Stimulated activated CD4-positive, alpha-beta T cell treated with anti-CD3 and anti-CD28 coated beads, Interleukin-2, amount 100 ng/mL, for 4 hours (primary cell): ENCODE measurements around the gene RNPS1.

Experiments
- DNase-seq: peaks from one replicate; pipeline ENCODE4 v3.0.0-alpha.2; 2020; ENCODE audit warnings: low read depth

RNPS1 gene

DNA sequence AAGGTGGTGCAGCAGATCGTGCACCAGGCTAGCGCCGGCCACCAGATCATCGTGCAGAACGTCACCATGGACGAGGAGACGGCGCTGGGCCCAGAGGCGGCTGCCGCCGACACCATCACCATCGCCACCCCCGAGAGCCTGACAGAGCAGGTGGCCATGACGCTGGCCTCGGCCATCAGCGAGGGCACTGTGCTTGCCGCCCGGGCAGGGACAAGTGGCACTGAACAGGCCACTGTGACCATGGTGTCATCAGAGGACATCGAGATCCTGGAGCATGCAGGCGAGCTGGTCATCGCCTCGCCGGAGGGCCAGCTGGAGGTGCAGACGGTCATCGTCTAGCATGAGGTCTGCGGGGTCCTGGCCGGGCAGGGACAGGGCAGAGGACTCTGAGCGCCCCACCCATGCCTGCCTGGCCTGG lies 32.7 kb downstream of the RNPS1 start:
- DNase-seq: no peak

DNA sequence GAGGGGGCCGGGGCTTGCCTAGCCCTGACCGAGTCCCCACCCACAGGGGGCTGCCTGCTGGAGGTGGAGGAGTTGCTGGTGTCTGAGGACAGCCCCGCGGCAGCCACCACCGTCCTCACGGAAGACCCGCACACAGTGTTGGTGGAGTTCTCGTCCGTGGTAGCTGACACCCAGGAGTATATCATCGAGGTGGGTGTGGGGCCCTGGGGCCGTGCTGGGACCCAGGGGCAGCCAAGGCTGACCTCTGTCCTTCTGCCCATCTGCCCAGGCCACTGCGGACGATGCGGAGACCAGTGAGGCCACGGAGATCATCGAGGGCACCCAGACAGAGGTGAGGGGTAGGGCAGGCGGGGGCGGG lies 33.1 kb downstream of the RNPS1 start:
- no peak for DNase-seq

DNA sequence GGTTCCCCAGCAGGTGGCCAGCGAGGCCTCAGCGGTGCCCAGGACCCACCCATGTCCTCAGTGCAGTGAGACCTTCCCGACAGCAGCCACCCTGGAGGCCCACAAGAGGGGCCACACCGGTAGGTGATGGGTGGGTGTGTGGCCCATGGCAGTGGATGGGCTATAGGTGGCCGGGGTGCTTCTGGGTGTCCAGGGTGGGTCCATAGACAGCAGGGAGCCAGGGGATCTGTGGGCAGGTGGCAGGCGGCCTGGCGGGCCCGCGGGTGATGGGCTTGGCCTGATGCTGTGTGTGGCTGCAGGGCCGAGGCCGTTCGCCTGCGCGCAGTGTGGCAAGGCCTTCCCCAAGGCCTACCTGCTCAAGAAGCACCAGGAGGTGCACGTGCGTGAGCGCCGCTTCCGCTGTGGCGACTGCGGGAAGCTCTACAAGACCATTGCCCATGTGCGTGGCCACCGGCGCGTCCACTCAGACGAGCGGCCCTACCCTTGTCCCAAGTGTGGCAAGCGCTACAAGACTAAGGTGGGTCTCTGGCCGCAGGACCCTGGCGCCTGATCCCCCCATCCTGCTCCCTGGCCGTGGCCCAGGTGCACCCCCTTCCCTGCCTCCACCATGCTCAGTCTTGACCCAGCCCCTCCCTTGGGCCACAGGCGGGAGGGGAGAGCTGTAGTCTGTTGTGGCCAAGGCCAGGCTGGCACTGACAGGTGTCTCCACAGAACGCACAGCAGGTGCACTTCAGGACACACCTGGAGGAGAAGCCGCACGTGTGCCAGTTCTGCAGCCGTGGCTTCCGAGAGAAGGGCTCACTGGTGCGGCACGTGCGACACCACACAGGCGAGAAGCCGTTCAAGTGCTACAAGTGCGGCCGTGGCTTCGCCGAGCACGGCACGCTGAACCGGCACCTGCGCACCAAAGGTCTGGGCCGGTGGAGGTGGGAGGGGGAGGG lies 33.8 kb downstream of the RNPS1 start:
- no peak for DNase-seq

DNA sequence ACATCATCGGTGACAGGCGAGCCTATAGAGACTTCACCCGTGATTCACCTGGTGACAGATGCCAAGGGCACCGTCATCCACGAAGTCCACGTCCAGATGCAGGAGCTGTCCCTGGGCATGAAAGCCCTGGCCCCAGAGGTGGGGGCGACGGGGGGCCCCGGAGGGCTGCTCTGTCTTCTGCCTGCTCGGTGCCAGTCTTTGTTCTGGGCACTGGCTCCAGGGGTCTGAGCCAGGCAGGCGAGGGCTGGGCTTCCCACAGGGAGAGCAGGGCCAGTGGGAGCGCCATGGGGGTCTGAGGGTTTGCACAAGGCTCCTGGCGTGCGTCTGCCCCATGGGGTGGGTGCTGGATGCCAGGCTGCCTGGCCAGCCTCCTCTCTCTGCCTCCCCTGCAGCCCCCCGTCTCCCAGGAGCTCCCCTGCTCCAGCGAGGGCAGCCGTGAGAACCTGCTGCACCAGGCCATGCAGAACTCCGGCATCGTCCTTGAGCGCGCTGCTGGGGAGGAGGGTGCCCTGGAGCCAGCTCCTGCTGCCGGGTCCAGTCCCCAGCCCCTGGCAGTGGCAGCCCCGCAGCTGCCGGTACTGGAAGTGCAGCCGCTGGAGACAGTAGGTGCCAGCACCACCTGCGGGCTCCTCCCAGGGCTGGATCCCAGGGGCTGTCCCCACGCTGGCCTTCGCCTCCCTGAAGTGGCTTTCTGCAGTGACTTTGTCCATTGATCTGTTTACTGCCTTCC lies 34.7 kb downstream of the RNPS1 start:
- no peak for DNase-seq

DNA sequence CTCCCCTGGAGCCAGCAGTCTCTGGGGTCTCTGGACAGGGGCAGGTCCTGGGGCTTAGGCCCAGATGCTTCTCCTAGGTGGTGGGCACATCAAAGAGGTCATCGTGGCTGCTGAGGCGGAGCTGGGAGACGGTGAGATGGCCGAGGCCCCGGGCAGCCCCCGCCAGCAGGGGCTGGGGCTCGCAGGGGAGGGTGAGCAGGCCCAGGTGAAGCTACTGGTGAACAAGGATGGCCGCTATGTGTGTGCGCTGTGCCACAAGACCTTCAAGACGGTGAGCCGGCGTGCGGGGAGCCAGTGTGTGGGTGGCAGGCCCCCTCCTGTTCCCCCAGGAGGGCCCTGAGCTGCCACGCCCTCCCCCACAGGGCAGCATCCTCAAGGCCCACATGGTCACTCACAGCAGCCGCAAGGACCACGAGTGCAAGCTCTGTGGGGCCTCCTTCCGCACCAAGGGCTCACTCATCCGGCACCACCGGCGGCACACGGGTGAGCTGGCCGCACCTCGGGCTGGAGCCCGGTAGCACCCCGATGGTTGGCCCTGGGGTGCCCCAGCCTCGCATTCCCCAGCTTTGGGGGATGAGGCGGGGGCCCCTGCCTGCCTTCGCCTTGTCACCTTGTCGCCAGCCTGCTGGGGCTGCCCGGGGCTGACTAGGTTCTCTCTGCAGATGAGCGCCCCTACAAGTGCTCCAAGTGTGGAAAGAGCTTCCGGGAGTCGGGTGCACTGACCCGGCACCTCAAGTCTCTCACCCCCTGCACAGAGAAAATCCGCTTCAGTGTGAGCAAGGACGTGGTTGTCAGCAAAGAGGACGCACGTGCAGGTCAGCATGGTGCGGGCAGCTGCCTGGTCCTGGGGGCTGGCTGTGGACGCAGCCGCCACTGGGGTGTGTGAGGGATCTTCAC lies 35.6 kb downstream of the RNPS1 start:
- no peak for DNase-seq

DNA sequence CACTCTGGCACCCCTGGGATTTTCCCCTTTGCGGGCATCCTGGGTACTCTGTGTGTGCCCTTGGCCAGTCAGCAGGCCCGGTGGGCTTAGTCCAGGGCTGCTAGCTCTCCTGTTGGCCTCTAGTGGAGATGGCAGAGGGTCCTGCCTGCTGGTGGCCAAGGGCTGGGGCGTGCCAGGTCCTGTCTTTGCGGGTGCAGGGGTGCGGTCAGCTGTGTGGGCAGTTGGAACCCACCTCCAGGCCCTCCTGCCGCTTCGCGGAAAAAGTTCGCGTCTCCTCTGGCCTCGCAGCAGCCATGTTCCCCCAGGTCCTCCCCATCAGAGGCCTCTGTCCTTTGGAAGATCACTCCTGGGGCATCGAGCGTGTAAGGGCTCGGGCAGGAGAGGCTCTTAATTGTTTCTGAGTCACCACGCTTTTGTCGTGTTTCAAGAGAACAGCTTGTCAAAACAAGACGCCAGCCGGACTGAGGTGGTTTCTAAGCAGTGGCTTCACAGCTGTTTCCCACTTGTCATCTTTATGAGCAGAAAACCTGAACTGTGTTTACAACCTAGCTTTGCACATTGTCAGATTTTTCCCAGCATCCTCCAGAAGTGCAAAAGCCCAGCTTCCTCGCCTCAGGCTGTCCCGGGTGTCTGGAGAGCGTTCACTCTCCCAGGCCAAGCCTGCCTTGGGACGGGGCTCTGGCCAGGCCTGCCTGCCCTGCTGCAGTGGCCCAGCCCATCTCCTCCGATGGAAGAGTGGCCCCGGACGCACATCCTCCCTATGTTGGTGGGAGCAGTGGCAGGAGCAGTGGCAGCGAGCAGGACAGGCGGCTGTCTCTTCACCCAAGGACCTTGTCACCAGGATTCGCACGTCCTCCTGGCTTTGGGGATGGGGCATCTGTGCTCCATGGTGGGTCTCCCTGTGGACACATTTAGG lies 36.7 kb downstream of the RNPS1 start:
- no peak for DNase-seq

DNA sequence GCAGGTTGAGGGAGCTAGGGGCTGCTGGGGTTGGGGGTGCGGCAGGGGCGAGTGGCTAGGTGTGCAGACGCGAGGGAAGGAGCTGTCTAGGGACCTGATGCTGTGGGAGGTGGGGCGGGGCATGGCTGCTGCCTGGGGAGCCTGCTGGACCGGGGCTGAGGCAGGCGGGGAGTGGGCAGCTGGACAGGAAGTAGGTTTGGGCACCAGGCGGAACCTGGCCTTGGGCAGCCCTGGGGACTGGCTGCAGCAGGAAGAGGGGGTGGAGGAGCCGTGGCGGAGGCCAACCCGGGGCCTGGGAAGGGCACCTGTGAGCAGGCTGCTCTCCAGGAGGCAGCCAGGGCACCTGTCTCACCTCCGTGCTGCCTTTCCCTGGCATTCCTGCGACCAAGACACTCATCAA lies 37.5 kb downstream of the RNPS1 start:
- DNase-seq: no peak

DNA sequence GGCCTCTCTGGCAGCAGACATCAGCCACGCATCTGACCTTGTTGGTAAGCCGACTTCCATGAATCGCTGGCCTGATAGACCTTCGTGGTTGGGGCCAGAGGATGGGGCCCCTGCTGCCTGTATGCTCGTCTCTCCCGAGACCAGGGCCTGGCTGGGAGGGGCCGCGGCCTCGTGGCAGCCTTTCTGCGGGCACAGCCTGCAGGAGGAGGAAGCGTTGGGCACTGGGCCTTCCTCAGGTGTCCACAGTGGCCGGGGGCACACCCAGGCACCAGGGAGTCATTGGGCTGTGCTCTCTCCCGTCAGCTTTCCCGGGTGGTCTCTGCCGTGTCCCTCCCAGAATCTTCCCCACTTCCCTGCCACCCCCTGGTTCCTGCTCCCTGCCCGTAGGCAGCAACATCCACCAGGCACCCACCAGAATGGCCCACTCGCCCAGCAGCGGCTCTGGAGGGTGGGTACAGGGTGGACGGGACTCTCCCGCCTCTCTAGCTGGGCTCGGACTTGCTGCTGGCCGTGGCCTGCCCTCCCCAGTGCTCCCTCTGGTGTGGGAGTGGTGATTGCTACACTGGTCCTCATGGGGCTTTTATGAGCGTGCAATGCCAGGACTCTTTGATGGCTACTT lies 38.2 kb downstream of the RNPS1 start:
- no peak for DNase-seq

DNA sequence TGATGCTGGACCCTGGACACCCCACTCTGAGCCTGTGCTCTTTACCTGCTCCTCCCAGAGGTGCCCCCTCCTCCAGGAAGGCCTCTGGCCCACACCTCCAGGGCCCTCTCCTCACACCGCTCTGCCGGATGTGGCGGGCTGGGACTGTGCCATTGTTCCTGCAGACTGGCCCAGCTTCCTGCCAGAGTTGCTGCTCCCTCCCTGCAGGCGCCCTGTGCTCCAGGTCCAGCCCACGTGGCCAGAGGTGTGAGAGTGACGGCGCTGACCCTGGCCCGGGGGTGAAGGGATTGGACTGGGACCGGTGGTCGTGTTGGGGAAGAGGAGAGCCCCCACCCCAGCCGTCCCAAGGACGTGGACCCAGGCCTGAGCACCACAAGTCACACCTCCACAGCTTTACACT lies 38.8 kb downstream of the RNPS1 start:
- DNase-seq: no peak

DNA sequence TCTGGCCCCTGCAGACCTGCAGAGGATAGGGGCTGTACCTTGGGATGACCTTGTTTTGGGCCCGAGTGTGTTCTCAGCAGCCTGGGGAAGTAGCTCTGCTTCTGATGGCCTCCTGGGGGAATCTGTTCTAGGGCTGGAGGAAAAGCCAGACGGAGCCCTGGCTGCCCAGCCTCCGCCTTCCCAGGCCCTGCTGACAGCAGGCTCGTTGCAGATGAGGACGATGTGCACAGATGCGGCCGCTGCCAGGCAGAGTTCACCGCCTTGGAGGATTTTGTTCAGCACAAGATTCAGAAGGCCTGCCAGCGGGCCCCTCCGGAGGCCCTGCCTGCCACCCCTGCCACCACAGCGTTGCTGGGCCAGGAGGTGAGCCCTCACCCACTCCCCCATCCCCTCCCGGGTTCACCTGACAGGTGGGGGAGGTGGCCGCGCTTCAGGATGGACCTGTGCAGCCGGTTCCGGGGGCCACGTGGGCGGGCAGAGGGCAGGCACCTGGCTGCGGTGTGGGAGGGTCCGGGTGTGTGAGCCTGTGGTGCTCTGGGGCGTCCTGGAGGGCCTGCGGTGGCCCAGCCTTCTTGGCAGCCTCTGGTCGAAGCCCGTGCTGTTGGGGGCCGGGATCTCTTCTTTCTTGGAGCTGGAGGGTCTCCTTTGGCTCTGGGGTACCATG lies 39.6 kb downstream of the RNPS1 start:
- DNase-seq: no peak

DNA sequence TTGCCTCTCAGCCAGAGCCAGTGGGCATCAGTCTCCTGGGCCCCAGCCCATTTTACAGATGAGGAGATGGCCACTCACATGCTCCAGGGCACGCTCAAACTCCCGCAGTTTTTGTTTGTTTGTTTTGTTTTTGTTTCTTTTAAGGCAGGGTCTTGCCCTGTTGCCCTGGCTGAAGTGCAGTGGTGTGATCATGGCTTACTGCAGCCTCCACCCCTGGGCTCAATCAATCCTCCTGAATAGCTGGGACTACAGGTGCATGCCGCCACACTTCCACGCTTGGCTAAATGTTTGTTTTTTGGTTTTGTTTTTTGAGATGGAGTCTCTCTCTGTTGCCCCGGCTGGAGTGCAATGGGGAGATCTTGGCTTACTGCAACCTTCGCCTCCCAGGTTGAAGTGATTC lies 41.0 kb downstream of the RNPS1 start:
- no peak for DNase-seq

DNA sequence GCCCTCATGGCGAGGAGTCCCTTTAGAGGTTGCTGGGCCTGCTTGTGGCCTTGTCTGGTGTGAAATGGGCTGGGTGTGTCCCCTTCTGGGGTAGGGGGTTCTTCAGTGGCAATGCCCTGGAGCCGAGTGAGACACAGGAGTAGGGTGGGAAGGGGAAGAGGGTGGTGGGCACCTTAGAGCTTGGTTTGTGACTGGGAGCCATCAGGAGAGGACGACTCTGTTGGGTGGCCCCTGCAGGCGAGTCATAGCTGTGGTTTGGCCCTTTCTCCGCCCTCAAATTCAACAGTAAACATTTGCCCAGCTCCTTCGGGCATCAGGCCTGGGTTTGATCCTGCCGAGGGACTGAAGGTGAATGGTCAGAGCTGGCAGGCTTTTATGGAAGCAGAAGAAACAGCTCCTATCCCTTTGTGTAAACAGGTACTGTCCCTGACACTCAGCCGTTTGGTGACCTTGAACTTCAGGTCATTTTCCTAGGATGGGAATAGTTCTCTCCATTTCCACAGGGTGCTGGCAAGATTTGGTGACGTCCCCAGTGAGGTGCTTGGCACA lies 41.6 kb downstream of the RNPS1 start:
- no peak for DNase-seq

DNA sequence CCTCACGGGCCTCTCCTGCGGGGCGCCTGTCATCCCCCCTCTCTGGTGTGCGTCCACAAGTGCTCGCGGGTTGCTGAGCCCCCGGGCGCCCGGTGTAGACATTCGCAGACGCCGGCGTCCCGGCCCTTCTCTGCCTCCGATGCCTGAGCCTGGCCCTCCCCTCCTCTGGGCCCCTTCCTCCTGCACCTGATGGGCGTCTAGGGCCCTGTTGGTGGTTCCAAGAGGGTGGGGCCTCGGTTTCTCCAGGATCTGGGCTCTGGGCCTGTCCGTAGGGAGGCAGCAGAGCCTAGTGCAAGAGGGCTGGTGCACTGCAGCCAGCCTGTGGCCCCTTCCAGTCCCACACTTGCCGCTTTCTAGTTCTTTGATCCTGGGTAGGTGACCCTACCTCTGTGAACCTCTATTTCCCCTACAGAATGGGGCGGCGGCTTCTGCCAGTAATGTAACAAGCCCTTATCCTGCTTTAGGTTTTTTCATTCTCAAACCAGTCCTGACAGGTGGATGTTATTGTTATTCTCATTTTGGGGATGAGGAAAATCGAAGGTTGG lies 43.9 kb downstream of the RNPS1 start:
- DNase-seq: no peak

DNA sequence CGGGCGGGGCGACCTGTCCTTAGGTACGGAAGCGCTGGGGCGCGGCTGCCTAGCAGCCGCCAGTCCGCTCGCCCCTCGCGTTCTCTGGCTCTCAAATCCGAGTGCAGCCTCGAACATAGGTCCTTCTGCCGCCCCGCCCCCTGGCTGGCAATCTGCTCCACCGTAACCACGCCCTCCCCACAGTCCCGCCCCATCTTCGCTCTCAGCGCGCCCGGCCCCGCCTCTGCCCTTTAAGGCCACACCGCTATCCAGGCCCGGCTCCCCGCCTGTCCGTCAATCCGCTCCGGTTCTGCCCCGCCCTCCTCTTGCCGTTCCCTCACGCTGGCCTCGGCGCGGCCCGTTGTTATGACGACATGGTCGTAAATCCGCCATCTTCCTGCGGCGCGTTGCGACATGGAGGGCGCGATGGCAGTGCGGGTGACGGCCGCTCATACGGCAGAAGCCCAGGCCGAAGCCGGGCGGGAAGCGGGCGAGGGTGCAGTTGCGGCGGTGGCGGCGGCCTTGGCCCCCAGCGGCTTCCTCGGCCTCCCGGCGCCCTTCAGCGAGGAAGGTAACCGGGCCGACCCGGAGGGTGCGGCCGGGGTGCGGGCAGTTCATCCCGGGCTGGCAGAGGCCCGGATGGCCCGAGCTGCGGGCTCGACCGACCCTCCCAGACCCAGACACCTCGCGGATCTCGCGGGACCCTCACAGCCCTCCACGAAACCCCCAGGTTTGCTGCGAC lies 44.5 kb downstream of the RNPS1 start, which contains the start of gene E4F1:
Gene E4F1, plus strand, starts transcription at position 371 of the 721 bp plus-strand sequence. Its CDS starts 23 bp downstream, at position 394.
- DNase-seq: peak; percentile 98

DNA sequence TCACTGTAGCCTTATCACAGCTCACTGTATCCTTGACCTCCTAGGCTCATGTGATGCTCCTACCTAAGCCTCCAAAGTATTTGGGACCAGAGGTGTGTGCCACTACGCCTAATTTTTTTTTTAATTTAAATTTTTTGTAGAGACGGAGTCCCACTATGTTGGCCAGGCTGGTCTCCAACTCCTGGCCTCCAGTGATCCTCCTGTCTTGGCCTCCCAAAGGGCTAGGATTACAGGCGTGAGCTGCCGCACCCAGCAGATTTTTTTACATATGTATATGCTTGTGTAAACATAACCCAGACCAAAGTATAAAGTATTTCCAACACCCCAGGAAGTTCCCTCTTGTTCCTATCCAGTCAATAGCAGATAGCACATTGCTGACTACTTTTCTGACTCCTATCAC lies 51.6 kb downstream of the RNPS1 start:
- no peak for DNase-seq

DNA sequence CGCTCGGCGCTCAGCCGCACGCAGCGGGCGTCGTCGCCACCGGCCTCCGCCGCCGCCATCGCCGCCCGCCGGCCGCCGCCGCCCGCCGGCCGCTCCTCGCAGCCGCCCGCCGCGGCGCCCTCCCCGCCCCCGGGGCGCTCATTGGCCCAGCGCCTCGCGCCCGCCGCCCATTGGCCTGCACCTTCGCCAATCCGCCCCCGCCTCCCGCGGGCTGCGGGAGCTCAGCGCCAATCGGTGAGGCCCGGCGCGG lies 53.3 kb downstream of the RNPS1 start, which contains the start of gene PGP:
Gene PGP, minus strand, starts transcription at position 122 of the 250 bp plus-strand sequence. Its CDS starts 63 bp downstream, at position 59.
- peak; percentile 99 for DNase-seq

DNA sequence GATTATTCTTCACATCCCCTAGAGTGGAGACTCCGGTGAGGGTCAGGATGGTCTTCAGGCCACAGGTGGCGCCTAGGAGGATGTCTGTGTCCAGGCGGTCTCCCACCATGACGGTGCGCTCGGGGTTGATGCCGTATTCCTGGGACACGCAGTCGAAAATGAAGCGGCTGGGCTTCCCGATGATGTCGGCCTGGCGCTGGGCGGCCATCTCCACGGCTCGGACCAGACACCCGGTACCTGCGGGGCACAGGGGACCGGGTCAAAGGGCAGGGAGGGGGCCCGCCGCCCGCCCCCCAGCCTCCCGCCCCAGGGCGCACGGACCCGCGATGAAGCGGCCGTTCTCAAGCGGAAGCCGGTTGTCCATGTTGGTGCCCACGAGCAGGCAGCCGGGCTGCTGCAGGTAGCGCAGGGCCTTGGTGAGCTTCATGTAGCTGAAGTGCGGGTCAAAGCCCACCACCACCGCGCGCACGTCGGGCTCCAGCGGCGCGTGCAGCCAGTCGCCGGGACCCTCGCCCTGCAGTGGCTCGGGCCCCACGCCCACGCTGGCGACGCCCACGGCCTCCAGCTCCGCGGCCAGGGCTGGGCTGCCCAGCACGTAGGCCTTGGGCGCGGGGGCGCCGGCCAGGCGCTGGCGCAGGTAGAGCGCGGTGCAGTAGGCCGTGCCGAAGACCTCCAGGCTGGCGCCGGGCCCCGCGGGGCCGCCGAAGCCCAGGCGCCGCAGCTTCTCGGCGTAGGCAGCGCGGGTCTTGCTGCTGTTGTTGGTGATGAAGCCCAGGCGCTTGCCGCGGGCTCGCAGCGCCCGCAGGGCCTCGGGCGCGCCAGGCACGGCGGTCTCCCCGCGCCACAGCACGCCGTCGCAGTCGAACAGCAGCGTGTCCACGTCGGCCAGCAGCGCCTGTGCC lies 53.9 kb downstream of the RNPS1 start:
- DNase-seq: no peak
